ENCODE results near the gene FGF1. TPM values are rescaled to one million over a fixed set of nuclear protein-coding genes. Genes with fewer than 3 reads are reported as not detected.

FGF1 gene
- total RNA-seq, 1 donor from 2014 or later, result 2.7 TPM

DNA sequence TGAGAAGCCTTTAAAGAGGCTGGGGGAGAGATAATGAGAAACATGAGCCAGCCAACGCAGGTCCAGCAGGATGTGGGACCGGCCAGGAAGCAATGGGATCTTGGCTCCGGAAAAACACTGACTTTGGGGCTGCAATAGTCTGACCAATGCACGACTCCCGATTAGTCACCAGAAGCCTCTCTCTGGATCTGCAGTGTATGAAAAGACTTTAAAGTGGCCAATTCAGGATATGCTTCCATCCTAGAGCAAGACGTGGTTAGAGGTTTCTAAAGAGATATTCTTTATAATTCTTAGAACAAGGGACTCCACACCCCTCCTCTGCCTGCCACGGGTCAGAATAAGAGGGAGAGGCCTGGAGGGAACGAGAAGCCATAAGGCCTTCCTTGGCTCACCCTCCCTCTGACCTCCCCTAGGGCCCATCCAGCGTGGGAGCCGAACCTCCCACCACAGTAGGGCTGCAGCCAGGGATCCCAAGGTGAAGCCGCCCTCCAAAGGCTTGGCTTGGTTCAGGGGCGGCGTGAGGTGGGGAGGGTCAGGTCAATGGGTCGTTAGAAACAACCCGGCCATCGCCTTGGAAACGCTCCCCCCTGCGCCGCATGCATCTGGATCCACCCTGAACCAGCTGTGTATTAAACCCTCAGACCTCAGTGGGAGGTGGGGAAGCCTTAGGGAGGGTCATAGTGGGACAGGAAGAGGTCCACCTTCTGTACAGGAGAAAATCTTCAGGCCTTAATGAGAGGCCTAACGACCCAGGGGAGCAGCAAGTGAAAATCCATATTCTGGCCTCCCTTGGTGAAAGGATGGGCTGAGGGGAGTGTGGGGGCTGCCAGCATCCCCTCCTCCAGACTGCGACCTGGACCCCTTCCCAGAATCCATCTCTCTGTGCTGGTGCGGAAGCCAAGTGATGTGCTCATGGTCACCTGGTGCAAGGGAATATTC is 11.1 kb downstream of the FGF1 start:
- peaks cover 11% of the 10 kb centered on the region for H3K4me1 Mint-ChIP-seq (ENCODE audit: unreplicated experiment)
- DNase-seq (ENCODE audit: extremely low spot score, unreplicated experiment), result no peak
- H3K9me3 Mint-ChIP-seq, result no peaks in the 10 kb centered on the region
- TF ChIP-seq, protein P1, sequence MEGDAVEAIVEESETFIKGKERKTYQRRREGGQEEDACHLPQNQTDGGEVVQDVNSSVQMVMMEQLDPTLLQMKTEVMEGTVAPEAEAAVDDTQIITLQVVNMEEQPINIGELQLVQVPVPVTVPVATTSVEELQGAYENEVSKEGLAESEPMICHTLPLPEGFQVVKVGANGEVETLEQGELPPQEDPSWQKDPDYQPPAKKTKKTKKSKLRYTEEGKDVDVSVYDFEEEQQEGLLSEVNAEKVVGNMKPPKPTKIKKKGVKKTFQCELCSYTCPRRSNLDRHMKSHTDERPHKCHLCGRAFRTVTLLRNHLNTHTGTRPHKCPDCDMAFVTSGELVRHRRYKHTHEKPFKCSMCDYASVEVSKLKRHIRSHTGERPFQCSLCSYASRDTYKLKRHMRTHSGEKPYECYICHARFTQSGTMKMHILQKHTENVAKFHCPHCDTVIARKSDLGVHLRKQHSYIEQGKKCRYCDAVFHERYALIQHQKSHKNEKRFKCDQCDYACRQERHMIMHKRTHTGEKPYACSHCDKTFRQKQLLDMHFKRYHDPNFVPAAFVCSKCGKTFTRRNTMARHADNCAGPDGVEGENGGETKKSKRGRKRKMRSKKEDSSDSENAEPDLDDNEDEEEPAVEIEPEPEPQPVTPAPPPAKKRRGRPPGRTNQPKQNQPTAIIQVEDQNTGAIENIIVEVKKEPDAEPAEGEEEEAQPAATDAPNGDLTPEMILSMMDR (conservative IDR thresholded peaks at IDR 0.05), result no peak
- no peak overlapping the region for H3K4me3 Mint-ChIP-seq
- H3K36me3 Mint-ChIP-seq, result no peaks in the 10 kb centered on the region
- H3K27me3 Mint-ChIP-seq, result peaks cover 3% of the 10 kb centered on the region
- no peak overlapping the region for H3K27ac Mint-ChIP-seq

DNA sequence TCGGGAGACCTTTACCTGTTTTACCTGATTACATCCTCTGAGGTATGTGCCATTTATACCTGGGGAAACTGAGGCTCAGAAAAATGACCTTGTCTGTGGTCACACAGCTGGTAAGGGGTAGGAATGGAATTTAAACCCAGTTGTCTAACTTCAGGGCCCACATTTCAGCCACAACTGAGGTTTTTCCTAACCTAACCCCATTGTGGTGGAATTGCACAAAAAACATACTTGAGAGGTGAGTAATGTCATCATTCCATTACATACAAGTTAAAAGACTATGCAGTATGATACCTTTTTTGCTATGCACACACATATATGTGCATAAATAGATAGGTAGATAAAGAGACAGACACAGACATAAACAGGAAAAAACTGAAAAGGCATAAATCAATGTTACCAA is 14.1 kb downstream of the FGF1 start:
- no peak for DNase-seq (ENCODE audit: extremely low spot score, unreplicated experiment)
- TF ChIP-seq, protein P1 (conservative IDR thresholded peaks at IDR 0.05), result no peak
- H3K9me3 Mint-ChIP-seq, result no peaks in the 10 kb centered on the region
- H3K27me3 Mint-ChIP-seq, result peaks cover 2% of the 10 kb centered on the region
- H3K36me3 Mint-ChIP-seq, result no peaks in the 10 kb centered on the region
- H3K27ac Mint-ChIP-seq, result no peak overlapping the region
- H3K4me3 Mint-ChIP-seq, result no peak overlapping the region
- H3K4me1 Mint-ChIP-seq (ENCODE audit: unreplicated experiment), result peaks cover 8% of the 10 kb centered on the region

DNA sequence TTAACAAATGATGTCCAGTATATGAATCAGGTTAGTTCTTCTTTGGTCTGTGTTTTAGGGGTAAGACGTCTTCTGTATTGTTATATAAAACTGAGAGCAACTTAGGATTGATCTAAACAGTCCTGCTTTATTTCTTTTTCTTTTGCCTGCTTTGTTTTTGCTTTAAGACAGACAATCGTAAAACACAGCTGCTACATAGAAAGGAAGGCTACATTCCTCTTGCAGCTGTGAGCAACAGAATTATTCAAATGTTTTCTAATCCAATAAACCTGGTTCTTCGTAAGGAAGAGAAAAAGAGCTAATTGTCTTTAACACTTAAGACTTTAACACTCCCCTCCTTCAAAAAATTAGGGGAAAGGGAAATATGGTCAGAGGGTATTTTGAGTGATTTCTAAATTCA is 14.6 kb downstream of the FGF1 start:
- H3K36me3 Mint-ChIP-seq, result no peaks in the 10 kb centered on the region
- TF ChIP-seq, protein P1 (conservative IDR thresholded peaks at IDR 0.05), result no peak
- H3K4me3 Mint-ChIP-seq, result no peak overlapping the region
- DNase-seq (ENCODE audit: extremely low spot score, unreplicated experiment), result no peak
- H3K4me1 Mint-ChIP-seq (ENCODE audit: unreplicated experiment), result peaks cover 8% of the 10 kb centered on the region
- no peaks in the 10 kb centered on the region for H3K27me3 Mint-ChIP-seq
- no peak overlapping the region for H3K27ac Mint-ChIP-seq
- no peaks in the 10 kb centered on the region for H3K9me3 Mint-ChIP-seq

DNA sequence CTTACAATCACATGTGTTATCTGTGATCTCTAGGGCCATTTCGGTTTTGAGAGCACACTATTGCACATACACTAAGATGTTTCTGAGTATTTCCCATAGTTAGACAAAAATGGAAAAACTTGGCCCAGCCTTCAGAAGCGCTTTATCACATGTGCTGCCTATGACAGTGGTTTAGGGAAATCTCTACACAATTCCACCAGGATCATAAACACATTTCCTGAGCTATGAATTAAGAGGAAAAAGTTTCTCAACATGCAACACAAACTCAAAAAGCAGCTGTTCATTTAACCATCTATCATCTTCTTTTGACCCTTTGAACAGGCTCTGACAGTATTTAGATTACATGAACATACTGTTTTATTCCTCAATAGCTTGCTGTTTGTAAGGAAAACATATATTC is 15.1 kb downstream of the FGF1 start:
- DNase-seq (ENCODE audit: extremely low spot score, unreplicated experiment), result no peak
- H3K36me3 Mint-ChIP-seq, result no peaks in the 10 kb centered on the region
- no peak overlapping the region for H3K4me3 Mint-ChIP-seq
- H3K27ac Mint-ChIP-seq, result no peak overlapping the region
- H3K27me3 Mint-ChIP-seq, result no peaks in the 10 kb centered on the region
- peaks cover 8% of the 10 kb centered on the region for H3K4me1 Mint-ChIP-seq (ENCODE audit: unreplicated experiment)
- H3K9me3 Mint-ChIP-seq, result no peaks in the 10 kb centered on the region
- TF ChIP-seq, protein P1 (conservative IDR thresholded peaks at IDR 0.05), result no peak

DNA sequence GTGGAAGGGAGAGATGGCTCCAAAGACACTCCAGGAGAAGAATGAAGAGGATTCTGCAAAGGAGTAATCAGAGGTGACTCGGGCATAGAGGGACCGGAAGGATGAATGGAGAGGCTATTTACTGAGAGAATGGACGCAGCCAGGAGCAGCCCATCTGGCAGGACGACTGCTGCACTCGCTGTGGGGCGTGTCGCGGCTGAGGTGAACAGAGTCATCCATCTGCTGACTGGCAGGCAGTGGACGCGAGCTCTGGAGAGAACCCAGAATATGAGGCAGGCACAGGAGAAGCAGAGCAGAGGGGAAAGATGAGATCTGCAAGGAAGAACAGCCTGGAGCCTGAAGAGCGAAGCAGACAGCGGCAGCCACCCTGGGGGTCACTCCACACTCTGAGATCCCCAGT is 16.4 kb downstream of the FGF1 start:
- H3K4me3 Mint-ChIP-seq, result no peak overlapping the region
- DNase-seq (ENCODE audit: extremely low spot score, unreplicated experiment), result no peak
- peaks cover 7% of the 10 kb centered on the region for H3K4me1 Mint-ChIP-seq (ENCODE audit: unreplicated experiment)
- H3K27ac Mint-ChIP-seq, result no peak overlapping the region
- no peaks in the 10 kb centered on the region for H3K9me3 Mint-ChIP-seq
- TF ChIP-seq, protein P1 (conservative IDR thresholded peaks at IDR 0.05), result no peak
- H3K36me3 Mint-ChIP-seq, result no peaks in the 10 kb centered on the region
- no peaks in the 10 kb centered on the region for H3K27me3 Mint-ChIP-seq

All from type B pancreatic cell (in vitro differentiated cells).